AG04450 (cell line): ENCODE results near the gene NADK2. TPM values are rescaled to one million over a fixed set of nuclear protein-coding genes. Genes with fewer than 3 reads are reported as not detected.

Experiments
- CTCF ChIA-PET: fragments of 300-600, 350-600 bp; formaldehyde crosslinking; extraction: SDS; loops from one replicate; lab custom pipeline; 2022; ENCODE audit warnings: antibody characterized with exemption, inconsistent platforms; lab: Charles Lee
- POLR2A ChIA-PET: fragments of 350-600 bp; formaldehyde crosslinking; extraction: SDS; loops from one replicate; lab custom pipeline; 2021; ENCODE audit warnings: antibody characterized with exemption, inconsistent platforms; lab: Yijun Ruan, JAX
- DNase-seq: peaks from one replicate; pipeline ENCODE4 v3.0.0-alpha.2; 2011; ENCODE audit warnings: low read depth, low spot score
- H3K27ac ChIP-seq: one replicate; pipeline ENCODE4 v1.5.1; 2012; ENCODE audit warnings: low read depth, low read length, control low read depth
- H3K27me3 ChIP-seq: one replicate; pipeline ENCODE4 v1.6.0; 2012; ENCODE audit warnings: low read length; ENCODE audit not compliant: control insufficient read depth, insufficient read depth
- H3K4me3 ChIP-seq: 2 replicates; pipeline ENCODE4 v1.5.1; 2011; ENCODE audit warnings: mild to moderate bottlenecking, low read depth, low read length, control low read depth
- H3K9me3 ChIP-seq: 2 replicates; pipeline ENCODE4 v1.5.1; 2012; ENCODE audit warnings: low read length; ENCODE audit not compliant: control insufficient read depth, insufficient read depth
- polyA plus RNA-seq: library from polyadenylated mRNA; depleted of rRNA; stranded (reverse); fragments of >200 nt; gene quantifications from 2 replicates; pipeline ENCODE4 v1.2.3, GENCODE V29; 2011
- TF ChIP-seq, protein P1 (sequence below): IDR thresholded peaks from 2 replicates; pipeline ENCODE4 v1.5.1; 2011; ENCODE audit warnings: low read depth, low read length, control low read depth, inconsistent platforms

NADK2 gene
- polyA plus RNA-seq, 1 experiment: 18.5 TPM

DNA sequence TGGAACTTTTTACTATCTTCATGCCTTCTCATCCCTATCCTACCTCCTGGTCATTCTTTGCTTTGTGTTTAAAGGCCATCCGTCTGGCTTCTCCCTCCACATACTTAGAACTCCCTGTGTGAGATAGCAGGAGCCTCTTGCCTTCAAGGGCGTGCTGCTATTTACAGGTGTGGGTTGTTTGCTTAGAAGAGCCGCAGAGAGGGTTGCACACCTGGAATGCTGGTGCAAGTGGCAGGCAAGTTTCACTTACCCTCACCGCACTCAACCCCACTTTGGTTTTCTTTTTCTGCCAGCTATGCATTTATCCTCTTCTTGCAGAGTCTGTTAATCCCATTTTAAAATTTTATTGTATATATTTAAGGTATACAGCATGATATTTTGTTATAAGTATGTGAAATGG is 77.3 kb downstream of the NADK2 start:
- Histone ChIP-seq H3K4me3 (no peak overlapping the region), H3K27ac (no peak overlapping the region), H3K27me3 (no peaks in the 10 kb centered on the region), H3K9me3 (no peaks in the 10 kb centered on the region)
- DNase-seq: no peak
- POLR2A ChIA-PET: no interaction called here
- TF ChIP-seq, protein P1, sequence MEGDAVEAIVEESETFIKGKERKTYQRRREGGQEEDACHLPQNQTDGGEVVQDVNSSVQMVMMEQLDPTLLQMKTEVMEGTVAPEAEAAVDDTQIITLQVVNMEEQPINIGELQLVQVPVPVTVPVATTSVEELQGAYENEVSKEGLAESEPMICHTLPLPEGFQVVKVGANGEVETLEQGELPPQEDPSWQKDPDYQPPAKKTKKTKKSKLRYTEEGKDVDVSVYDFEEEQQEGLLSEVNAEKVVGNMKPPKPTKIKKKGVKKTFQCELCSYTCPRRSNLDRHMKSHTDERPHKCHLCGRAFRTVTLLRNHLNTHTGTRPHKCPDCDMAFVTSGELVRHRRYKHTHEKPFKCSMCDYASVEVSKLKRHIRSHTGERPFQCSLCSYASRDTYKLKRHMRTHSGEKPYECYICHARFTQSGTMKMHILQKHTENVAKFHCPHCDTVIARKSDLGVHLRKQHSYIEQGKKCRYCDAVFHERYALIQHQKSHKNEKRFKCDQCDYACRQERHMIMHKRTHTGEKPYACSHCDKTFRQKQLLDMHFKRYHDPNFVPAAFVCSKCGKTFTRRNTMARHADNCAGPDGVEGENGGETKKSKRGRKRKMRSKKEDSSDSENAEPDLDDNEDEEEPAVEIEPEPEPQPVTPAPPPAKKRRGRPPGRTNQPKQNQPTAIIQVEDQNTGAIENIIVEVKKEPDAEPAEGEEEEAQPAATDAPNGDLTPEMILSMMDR: no peak
- CTCF ChIA-PET: no interaction called here

DNA sequence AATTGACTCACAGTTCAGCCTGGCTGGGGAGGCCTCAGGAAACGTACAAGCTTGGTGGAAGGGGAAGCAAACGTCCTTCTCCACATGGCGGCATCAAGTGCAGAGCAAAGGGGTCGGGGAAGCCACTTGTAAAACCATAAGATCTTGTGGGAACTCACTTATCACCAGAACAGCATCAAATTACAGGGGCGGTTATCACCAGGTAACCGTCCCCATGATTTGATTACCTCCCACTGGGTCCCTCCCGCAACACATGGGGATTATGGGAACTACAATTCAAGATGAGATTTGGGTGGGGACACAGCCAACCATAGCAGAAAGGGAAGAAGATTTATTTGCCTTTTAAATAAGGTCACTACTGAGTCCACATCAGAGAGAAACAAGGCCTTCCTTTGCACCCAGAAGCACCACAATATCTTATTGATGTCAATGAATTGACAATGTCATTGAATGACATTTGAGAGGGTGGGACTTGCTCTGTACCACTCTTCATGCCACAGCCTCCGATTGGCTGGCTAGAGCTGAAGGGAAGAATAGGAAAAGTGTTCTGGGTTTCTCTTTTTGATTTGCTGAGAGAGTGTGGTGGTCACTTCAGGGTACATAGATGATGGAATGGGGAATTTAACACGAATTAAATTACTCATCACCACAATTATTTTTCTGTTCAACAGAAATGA is 78.8 kb downstream of the NADK2 start:
- H3K4me3 ChIP-seq: no peak overlapping the region
- no peaks in the 10 kb centered on the region for H3K27me3 ChIP-seq
- no peak overlapping the region for H3K27ac ChIP-seq
- ChIA-PET CTCF (interaction anchor here (0.8 to 3.1 kb wide), 2 partner anchors 15 to 79 kb away, joined by 3 to 13 read pairs; partner anchors contain the start of gene NADK2), POLR2A (no interaction called here)
- no peaks in the 10 kb centered on the region for H3K9me3 ChIP-seq
- DNase-seq: no peak
- TF ChIP-seq, protein P1: no peak

DNA sequence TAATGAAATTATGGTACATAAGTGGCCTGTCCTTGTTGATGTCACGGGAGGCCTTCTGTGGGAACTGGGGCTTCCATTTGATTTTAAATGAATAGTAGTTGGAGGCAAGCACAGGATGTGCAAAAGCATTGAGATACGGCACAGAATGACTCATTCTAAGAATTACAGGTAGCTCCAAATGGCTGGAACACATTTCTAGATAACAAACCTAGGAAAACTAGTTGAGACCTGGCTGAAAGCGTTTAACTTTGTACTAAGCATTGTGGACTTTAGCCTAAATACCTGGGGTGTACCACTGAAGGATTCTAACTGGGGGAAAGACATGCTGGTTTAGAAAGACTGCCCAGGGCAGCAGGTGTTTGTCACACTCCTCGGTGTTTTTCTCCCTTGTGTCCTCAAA is 80.4 kb downstream of the NADK2 start:
- TF ChIP-seq, protein P1: no peak
- CTCF ChIA-PET: interaction anchor here (1.5 to 3.1 kb wide), 2 partner anchors 17 to 144 kb away, joined by 6 to 13 read pairs; no protein-coding TSS in a partner anchor
- Histone ChIP-seq H3K27me3 (no peaks in the 10 kb centered on the region), H3K27ac (no peak overlapping the region), H3K9me3 (no peaks in the 10 kb centered on the region), H3K4me3 (no peak overlapping the region)
- no peak for DNase-seq
- POLR2A ChIA-PET: no interaction called here

DNA sequence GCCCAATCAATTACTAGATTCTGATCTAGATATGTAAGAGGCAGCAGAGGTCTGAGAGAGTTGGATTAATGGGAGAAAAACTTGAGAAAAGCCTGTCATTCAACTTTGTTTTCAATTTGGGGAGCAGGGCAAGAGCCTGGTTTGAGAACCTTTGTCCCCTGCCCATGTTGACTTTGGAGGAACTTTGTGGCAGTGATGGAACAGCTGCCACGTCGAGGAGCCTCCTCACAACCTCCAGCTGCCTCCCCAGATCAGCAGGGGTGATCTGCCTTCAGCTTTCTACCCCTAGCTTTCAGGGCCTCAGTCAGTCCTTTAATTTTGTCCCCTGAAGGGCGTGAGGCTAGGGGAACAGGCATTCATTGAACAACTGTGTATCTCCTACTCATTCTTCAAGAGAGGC is 81.1 kb downstream of the NADK2 start:
- H3K27me3 ChIP-seq: no peaks in the 10 kb centered on the region
- CTCF ChIA-PET: interaction anchor here (1.0 to 1.5 kb wide), 2 partner anchors 18 to 145 kb away, joined by 5 to 6 read pairs; no protein-coding TSS in a partner anchor
- DNase-seq: no peak
- POLR2A ChIA-PET: no interaction called here
- TF ChIP-seq, protein P1: no peak
- no peaks in the 10 kb centered on the region for H3K9me3 ChIP-seq
- H3K4me3 ChIP-seq: no peak overlapping the region
- no peak overlapping the region for H3K27ac ChIP-seq

DNA sequence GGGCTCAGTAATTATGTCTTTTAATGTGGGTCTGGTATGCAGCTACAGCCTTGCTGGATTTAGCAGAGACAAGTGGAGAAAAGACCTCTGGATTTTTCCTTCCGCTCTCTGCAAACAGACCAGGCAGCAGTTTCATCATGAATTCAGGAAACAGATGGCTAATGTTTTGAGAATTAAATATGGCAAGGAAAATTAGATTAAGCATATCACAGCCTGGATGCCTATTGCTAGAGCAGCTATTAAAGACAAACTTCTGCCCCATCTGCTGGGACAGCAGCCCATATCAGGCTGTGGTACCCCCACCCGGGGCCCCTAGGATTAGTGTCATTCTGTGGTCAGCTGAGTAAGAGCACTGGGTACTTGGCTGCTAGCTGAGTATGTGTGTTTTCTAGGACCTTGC is 83.6 kb downstream of the NADK2 start:
- TF ChIP-seq, protein P1: no peak
- CTCF ChIA-PET: interaction anchor here (0.6 to 3.1 kb wide), 3 partner anchors 18 to 147 kb away, joined by 3 to 11 read pairs (median 5); no protein-coding TSS in a partner anchor
- H3K27ac ChIP-seq: no peak overlapping the region

More for the DNA sequence above, 83.6 kb downstream of the NADK2 start:
- no peak overlapping the region for H3K4me3 ChIP-seq
- H3K27me3 ChIP-seq: no peaks in the 10 kb centered on the region
- H3K9me3 ChIP-seq: no peaks in the 10 kb centered on the region
- no peak for DNase-seq
- POLR2A ChIA-PET: no interaction called here
